HG02763 (cell line): ENCODE results near the gene PPP1R18.
"Not testable (repeated sequence)": the region's sequence is repeated elsewhere in the genome, so short reads cannot be mapped to it uniquely, and the experiment has no call there.

ENCODE experiments used
- ATAC-seq: cut with Tn5 transposase; IDR thresholded peaks from one replicate; pipeline ENCODE4 v1.9.1; 2021; ENCODE audit warnings: mild to moderate bottlenecking, moderate library complexity; ENCODE audit not compliant: unreplicated experiment

Gene PPP1R18

DNA sequence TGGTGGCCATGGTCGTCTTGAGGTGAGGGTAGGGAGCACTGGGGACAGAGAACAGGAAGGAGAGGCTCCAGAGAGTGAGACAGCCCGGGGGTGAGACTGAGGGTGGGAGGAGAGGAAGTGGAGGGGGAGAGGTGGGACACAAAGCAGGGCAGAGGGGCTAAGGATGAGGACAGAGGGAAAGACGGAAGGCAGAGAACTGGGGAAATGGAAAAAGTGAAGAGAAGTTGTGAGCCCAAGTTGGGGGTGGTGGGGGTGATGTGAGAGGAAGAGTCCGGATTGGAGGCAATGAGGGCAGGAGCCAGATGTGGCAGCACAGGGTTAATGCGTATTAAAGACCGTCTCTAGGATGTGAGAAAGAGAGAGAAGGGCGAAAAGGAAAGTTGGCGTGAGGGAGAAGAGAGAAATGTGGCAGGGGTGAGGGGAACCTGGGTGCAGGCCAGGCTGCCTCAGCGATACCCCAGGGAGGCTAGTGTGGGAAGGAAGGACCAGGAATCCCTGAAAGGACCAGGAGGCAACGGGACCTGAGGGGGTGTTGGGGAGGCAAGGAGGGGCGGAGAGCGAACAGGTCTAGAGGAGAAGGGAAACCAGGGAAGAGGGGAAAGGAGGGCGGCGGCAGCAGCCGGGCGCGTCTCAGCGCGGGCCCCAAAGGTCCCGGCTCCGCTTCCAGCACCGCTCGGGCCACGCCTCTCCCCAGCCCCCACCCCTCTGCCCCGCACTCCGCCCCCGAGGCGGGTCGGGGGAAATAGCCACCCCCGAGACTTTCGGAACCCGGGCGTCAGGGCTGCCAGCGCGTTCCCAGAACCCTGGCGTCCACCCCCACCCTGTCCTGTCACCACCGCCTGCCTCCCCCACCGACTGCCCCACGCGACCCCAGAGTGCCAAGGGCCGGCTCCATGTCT is at the start of gene PPP1R18:
PPP1R18 (minus strand) TSS at position 637 of the 899 bp plus-strand sequence; CDS start at position 10, 627 bp downstream.
- ATAC-seq: no peak

- no peak for ATAC-seq
These were observed 49.3 kb upstream of the PPP1R18 start for GRCh38 chr6:30735668-30736314.

GRCh38 chr6:30732237-30732943 is 45.9 kb upstream of the PPP1R18 start:
- ATAC-seq: no peak

- ATAC-seq: no peak
These were observed 44.4 kb upstream of the PPP1R18 start for GRCh38 chr6:30730601-30731435.

DNA sequence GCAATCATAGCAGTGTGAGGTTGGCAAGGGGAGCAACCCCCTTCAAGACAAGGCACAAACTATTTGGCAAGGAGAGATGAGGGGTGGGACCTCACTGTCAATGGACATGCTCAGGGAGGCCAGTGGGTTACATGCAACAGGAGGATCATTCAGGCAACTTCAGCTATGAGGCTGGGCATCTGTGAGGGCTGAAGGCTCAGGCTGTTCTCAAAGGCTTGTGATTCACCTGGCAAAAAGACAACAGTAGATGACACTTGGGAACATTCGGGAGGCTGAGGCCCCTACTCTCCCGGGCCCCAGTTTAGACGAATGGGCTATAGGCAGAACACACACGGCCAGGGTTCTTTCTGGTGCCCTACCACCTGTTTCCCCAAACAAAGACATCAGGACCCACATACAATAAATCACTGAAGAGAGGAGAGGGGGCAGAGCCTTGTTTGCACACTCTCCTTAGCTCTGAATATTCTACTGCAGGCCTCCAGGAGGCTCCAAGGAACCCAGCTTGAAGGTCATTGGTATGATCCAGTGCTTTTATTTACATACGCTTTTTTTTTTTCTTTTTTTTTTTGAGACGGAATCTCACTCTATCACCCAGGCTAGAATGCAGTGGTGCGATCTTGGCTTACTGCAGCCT is 41.6 kb upstream of the PPP1R18 start:
- ATAC-seq: no peak

GRCh38 chr6:30726506-30727413 is 40.3 kb upstream of the PPP1R18 start:
- ATAC-seq: no peak

- ATAC-seq: no peak
These were observed 39.5 kb upstream of the PPP1R18 start for GRCh38 chr6:30725713-30726505.

- ATAC-seq: no peak
These were observed 38.6 kb upstream of the PPP1R18 start for GRCh38 chr6:30724906-30725667.

DNA sequence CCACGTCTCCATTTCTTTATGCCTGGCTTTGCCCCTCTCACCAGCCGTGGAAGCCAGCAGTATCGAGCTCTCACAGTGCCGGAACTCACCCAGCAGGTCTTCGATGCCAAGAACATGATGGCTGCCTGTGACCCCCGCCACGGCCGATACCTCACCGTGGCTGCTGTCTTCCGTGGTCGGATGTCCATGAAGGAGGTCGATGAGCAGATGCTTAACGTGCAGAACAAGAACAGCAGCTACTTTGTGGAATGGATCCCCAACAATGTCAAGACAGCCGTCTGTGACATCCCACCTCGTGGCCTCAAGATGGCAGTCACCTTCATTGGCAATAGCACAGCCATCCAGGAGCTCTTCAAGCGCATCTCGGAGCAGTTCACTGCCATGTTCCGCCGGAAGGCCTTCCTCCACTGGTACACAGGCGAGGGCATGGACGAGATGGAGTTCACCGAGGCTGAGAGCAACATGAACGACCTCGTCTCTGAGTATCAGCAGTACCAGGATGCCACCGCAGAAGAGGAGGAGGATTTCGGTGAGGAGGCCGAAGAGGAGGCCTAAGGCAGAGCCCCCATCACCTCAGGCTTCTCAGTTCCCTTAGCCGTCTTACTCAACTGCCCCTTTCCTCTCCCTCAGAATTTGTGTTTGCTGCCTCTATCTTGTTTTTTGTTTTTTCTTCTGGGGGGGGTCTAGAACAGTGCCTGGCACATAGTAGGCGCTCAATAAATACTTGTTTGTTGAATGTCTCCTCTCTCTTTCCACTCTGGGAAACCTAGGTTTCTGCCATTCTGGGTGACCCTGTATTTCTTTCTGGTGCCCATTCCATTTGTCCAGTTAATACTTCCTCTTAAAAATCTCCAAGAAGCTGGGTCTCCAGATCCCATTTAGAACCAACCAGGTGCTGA is 37.6 kb upstream of the PPP1R18 start:
- not testable (repeated sequence) for ATAC-seq

DNA sequence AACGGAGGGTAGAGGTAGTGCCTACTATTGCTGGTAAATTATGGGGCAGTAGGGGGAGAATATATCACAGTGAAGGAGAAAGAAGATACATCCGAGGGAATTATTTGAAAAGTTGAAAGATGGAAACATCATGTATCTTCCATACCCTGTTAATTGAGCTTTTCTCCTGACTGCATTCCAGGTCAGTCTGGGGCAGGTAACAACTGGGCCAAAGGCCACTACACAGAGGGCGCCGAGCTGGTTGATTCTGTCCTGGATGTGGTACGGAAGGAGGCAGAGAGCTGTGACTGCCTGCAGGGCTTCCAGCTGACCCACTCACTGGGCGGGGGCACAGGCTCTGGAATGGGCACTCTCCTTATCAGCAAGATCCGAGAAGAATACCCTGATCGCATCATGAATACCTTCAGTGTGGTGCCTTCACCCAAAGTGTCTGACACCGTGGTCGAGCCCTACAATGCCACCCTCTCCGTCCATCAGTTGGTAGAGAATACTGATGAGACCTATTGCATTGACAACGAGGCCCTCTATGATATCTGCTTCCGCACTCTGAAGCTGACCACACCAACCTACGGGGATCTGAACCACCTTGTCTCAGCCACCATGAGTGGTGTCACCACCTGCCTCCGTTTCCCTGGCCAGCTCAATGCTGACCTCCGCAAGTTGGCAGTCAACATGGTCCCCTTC is 36.9 kb upstream of the PPP1R18 start:
- ATAC-seq: not testable (repeated sequence)

GRCh38 chr6:30722280-30723112 is 36.1 kb upstream of the PPP1R18 start:
- no peak for ATAC-seq

- not testable (repeated sequence) for ATAC-seq
These were observed 35.5 kb upstream of the PPP1R18 start for GRCh38 chr6:30722025-30722279.

- peak; percentile 31 for ATAC-seq
These were observed 35.0 kb upstream of the PPP1R18 start for GRCh38 chr6:30721198-30722024.

GRCh38 chr6:30720738-30721197 is 34.3 kb upstream of the PPP1R18 start:
- ATAC-seq: no peak
